Measurements from ENCODE around the gene DOCK6.
"Not testable (repeated sequence)": the region's sequence is repeated elsewhere in the genome, so short reads cannot be mapped to it uniquely, and the experiment has no call there.

DOCK6 gene

GRCh38 chr19:11198175-11198534 lies 64.2 kb downstream of the DOCK6 start:
- DNase-seq: no peak

- DNase-seq: peak in 54 of 56 donors; percentile 18 to 89 (median 74)
Measured at GRCh38 chr19:11197291-11198174, 64.8 kb downstream of the DOCK6 start, which contains the start of gene KANK2. KANK2 (minus strand) TSS chr19:11197545; CDS start chr19:11194511, 3,034 bp downstream.

- peak in 1 of 56 donors; percentile 16 for DNase-seq
Measured at GRCh38 chr19:11196406-11197287, 65.7 kb downstream of the DOCK6 start.

GRCh38 chr19:11195681-11196080 lies 66.6 kb downstream of the DOCK6 start:
- DNase-seq: no peak

GRCh38 chr19:11194656-11195558 lies 67.4 kb downstream of the DOCK6 start:
- DNase-seq: peak in 1 of 56 donors; percentile 4

- DNase-seq: no peak
Measured at GRCh38 chr19:11194173-11194572, 68.2 kb downstream of the DOCK6 start.

- no peak for DNase-seq
Measured at GRCh38 chr19:11192957-11193939, 69.1 kb downstream of the DOCK6 start.

- no peak for DNase-seq
Measured at GRCh38 chr19:11191934-11192333, 70.4 kb downstream of the DOCK6 start.

- DNase-seq: peak in 1 of 56 donors; percentile 3
Measured at GRCh38 chr19:11191273-11191755, 71.0 kb downstream of the DOCK6 start.

- DNase-seq: no peak
Measured at GRCh38 chr19:11190501-11190900, 71.8 kb downstream of the DOCK6 start.

GRCh38 chr19:11187441-11187840 lies 74.9 kb downstream of the DOCK6 start:
- DNase-seq: no peak

- no peak for DNase-seq
Measured at GRCh38 chr19:11182994-11183393, 79.3 kb downstream of the DOCK6 start.

GRCh38 chr19:11181488-11181887 lies 80.8 kb downstream of the DOCK6 start:
- no peak for DNase-seq

GRCh38 chr19:11180975-11181374 lies 81.3 kb downstream of the DOCK6 start:
- not testable (repeated sequence) for DNase-seq

- no peak for DNase-seq
Measured at GRCh38 chr19:11180346-11180745, 82.0 kb downstream of the DOCK6 start.

GRCh38 chr19:11179716-11180297 lies 82.5 kb downstream of the DOCK6 start:
- DNase-seq: no peak

GRCh38 chr19:11179145-11179465 lies 83.2 kb downstream of the DOCK6 start:
- not testable (repeated sequence) for DNase-seq

GRCh38 chr19:11177592-11177991 lies 84.7 kb downstream of the DOCK6 start:
- DNase-seq: no peak

GRCh38 chr19:11176466-11177193 lies 85.7 kb downstream of the DOCK6 start:
- no peak for DNase-seq
